Measurements from ENCODE around the gene FOXO1. TPM values are rescaled to one million over a fixed set of nuclear protein-coding genes. Genes with fewer than 3 reads are reported as not detected.

The FOXO1 gene
- total RNA-seq, 2 donors from 2014 or later: 20.1 to 29.7 TPM

- H3K4me1 Mint-ChIP-seq: peaks cover 22% of the 10 kb centered on the region
- H3K27me3 Mint-ChIP-seq (ENCODE audit: insufficient read depth): no peaks in the 10 kb centered on the region
- Histone ChIP-seq H3K4me3 (ENCODE audit: low read length) (no peak overlapping the region), H3K27ac (ENCODE audit: low read depth, low read length) (no peak overlapping the region), H3K9me3 (ENCODE audit: control insufficient read depth, low read length) (no peaks in the 10 kb centered on the region), H3K36me3 (ENCODE audit: control insufficient read depth, insufficient read depth, low read length) (no peaks in the 10 kb centered on the region), H3K4me1 (ENCODE audit: control insufficient read depth, insufficient read depth, low read length) (peaks cover 6% of the 10 kb centered on the region), H3K9ac (ENCODE audit: extremely low read depth, low read length, poor library complexity, severe bottlenecking) (no peak overlapping the region), H3K27me3 (ENCODE audit: control insufficient read depth, insufficient read depth, low read length, poor library complexity, severe bottlenecking) (no peaks in the 10 kb centered on the region)
- TF ChIP-seq CTCF (conservative IDR thresholded peaks at IDR 0.05): no peak
- WGBS, 2 experiments (ENCODE audit: insufficient coverage in 1 of 2, insufficient read length in 1 of 2): 97 to 100% methylated on average over 1 to 2 of the region's 4 CpGs
- DNase-seq: no peak
- peaks cover 18% of the 10 kb centered on the region for H3K36me3 Mint-ChIP-seq (ENCODE audit: low read depth)
- no peaks in the 10 kb centered on the region for H3K9me3 Mint-ChIP-seq
- H3K27ac Mint-ChIP-seq: no peak overlapping the region
- no peak overlapping the region for H3K4me3 Mint-ChIP-seq
Measured at GRCh38 chr13:40631605-40632004, 34.8 kb downstream of the FOXO1 start.

- TF ChIP-seq CTCF (conservative IDR thresholded peaks at IDR 0.05): no peak
- Mint-ChIP-seq H3K9me3 (no peaks in the 10 kb centered on the region), H3K36me3 (ENCODE audit: low read depth) (peaks cover 18% of the 10 kb centered on the region), H3K4me1 (peaks cover 22% of the 10 kb centered on the region), H3K27ac (peak overlapping the region; percentile 24), H3K27me3 (ENCODE audit: insufficient read depth) (no peaks in the 10 kb centered on the region), H3K4me3 (no peak overlapping the region)
- H3K27ac ChIP-seq (ENCODE audit: low read depth, low read length): no peak overlapping the region
- no peaks in the 10 kb centered on the region for H3K27me3 ChIP-seq (ENCODE audit: control insufficient read depth, insufficient read depth, low read length, poor library complexity, severe bottlenecking)
- 81 to 93% methylated on average over 2 to 3 of the region's 3 CpGs for WGBS, 2 experiments (ENCODE audit: insufficient coverage in 1 of 2, insufficient read length in 1 of 2)
- H3K4me3 ChIP-seq (ENCODE audit: low read length): no peak overlapping the region
- H3K36me3 ChIP-seq (ENCODE audit: control insufficient read depth, insufficient read depth, low read length): no peaks in the 10 kb centered on the region
- H3K9ac ChIP-seq (ENCODE audit: extremely low read depth, low read length, poor library complexity, severe bottlenecking): no peak overlapping the region
- H3K9me3 ChIP-seq (ENCODE audit: control insufficient read depth, low read length): no peaks in the 10 kb centered on the region
- no peak for DNase-seq
- H3K4me1 ChIP-seq (ENCODE audit: control insufficient read depth, insufficient read depth, low read length): peaks cover 6% of the 10 kb centered on the region
Measured at GRCh38 chr13:40629678-40630384, 36.6 kb downstream of the FOXO1 start.

GRCh38 chr13:40626977-40627376, 39.5 kb downstream of the FOXO1 start:
- Histone ChIP-seq H3K4me3 (ENCODE audit: low read length) (no peak overlapping the region), H3K27ac (ENCODE audit: low read depth, low read length) (no peak overlapping the region), H3K27me3 (ENCODE audit: control insufficient read depth, insufficient read depth, low read length, poor library complexity, severe bottlenecking) (no peaks in the 10 kb centered on the region), H3K9me3 (ENCODE audit: control insufficient read depth, low read length) (peaks cover 9% of the 10 kb centered on the region), H3K9ac (ENCODE audit: extremely low read depth, low read length, poor library complexity, severe bottlenecking) (no peak overlapping the region), H3K36me3 (ENCODE audit: control insufficient read depth, insufficient read depth, low read length) (no peaks in the 10 kb centered on the region), H3K4me1 (ENCODE audit: control insufficient read depth, insufficient read depth, low read length) (peaks cover 13% of the 10 kb centered on the region)
- no peak for TF ChIP-seq CTCF (conservative IDR thresholded peaks at IDR 0.05)
- no peak overlapping the region for H3K27ac Mint-ChIP-seq
- H3K4me3 Mint-ChIP-seq: no peak overlapping the region
- H3K27me3 Mint-ChIP-seq (ENCODE audit: insufficient read depth): no peaks in the 10 kb centered on the region
- peaks cover 44% of the 10 kb centered on the region for H3K4me1 Mint-ChIP-seq
- DNase-seq: no peak
- WGBS, 2 experiments (ENCODE audit: insufficient coverage in 1 of 2, insufficient read length in 1 of 2): 100% methylated on average over 1 of the region's 1 CpG
- peaks cover 20% of the 10 kb centered on the region for H3K36me3 Mint-ChIP-seq (ENCODE audit: low read depth)
- no peaks in the 10 kb centered on the region for H3K9me3 Mint-ChIP-seq
